ENCODE measurements around the gene PTCH1. TPM values are rescaled to one million over a fixed set of nuclear protein-coding genes. Genes with fewer than 3 reads are reported as not detected.

PTCH1 gene
- total and polyA plus RNA-seq, 8 donors = 3.9 to 53.3 (median 23.5) TPM

- H3K27ac ChIP-seq = peak overlapping the region in 4 of 5 donors; percentile 52 to 74 (median 60)
- H3K36me3 ChIP-seq = peaks cover 10 to 73% (median 60%) of the 10 kb centered on the region in 4 donors
- no peaks in the 10 kb centered on the region for H3K27me3 ChIP-seq
- intact Hi-C loops (cut with DNase I; ENCODE audit: low total_unique reads) = no loop called here
- H3K4me1 ChIP-seq = peaks cover 30 to 68% (median 49%) of the 10 kb centered on the region in 4 donors
- TF ChIP-seq CTCF (IDR thresholded peaks at IDR 0.05) = no peak
- H3K4me3 ChIP-seq = no peak overlapping the region
- no peaks in the 10 kb centered on the region for H3K9me3 ChIP-seq
- 75 to 82% (median 81%) methylated on average over 19 of the region's 19 CpGs for WGBS, 5 donors
- DNase-seq = peak in 1 of 2 donors; percentile 61
These were observed 56.8 kb downstream of the PTCH1 start for GRCh38 chr9:95459851-95460517.

- Histone ChIP-seq H3K9me3 (no peaks in the 10 kb centered on the region), H3K4me3 (no peak overlapping the region), H3K4me1 (peaks cover 30 to 68% (median 49%) of the 10 kb centered on the region in 4 donors), H3K36me3 (peaks cover 10 to 77% (median 65%) of the 10 kb centered on the region in 4 donors), H3K27ac (peak overlapping the region; percentile 20 to 74 (median 57)), H3K27me3 (no peaks in the 10 kb centered on the region)
- intact Hi-C loops (cut with DNase I; ENCODE audit: low total_unique reads) = no loop called here
- DNase-seq = peak in 1 of 2 donors; percentile 56
- TF ChIP-seq CTCF (IDR thresholded peaks at IDR 0.05) (no peak), EP300 (IDR thresholded peaks at IDR 0.05) (no peak), POLR2A (IDR thresholded peaks at IDR 0.05) (no peak), POLR2AphosphoS5 (IDR thresholded peaks at IDR 0.05) (peak in 2 of 3 donors; percentile 32 to 46)
- 44 to 68% (median 51%) methylated on average over 13 of the region's 13 CpGs for WGBS, 5 donors
These were observed 57.6 kb downstream of the PTCH1 start for GRCh38 chr9:95459178-95459577.

- WGBS, 5 donors = 13 to 58% (median 39%) methylated on average over 6 of the region's 6 CpGs
- H3K27ac ChIP-seq = peak overlapping the region; percentile 39 to 74 (median 57)
These were observed 58.1 kb downstream of the PTCH1 start for GRCh38 chr9:95458666-95459065.

GRCh38 chr9:95457769-95458168, 59.0 kb downstream of the PTCH1 start:
- peak in 1 of 2 donors; percentile 53 for DNase-seq
- Histone ChIP-seq H3K36me3 (peaks cover 22 to 91% (median 79%) of the 10 kb centered on the region in 4 donors), H3K9me3 (no peaks in the 10 kb centered on the region), H3K27me3 (no peaks in the 10 kb centered on the region), H3K4me1 (peaks cover 18 to 54% (median 37%) of the 10 kb centered on the region in 4 donors), H3K27ac (peak overlapping the region in 3 of 5 donors; percentile 16 to 74 (median 64)), H3K4me3 (no peak overlapping the region)
- WGBS, 5 donors = 57 to 79% (median 73%) methylated on average over 9 to 12 of the region's 12 CpGs
- TF ChIP-seq POLR2A (IDR thresholded peaks at IDR 0.05) = no peak
- TF ChIP-seq POLR2AphosphoS5 (IDR thresholded peaks at IDR 0.05) = peak in 1 of 3 donors; percentile 16
- intact Hi-C loops (cut with DNase I; ENCODE audit: low total_unique reads) = no loop called here

More at GRCh38 chr9:95458666-95459065, 58.1 kb downstream of the PTCH1 start:
- no peaks in the 10 kb centered on the region for H3K27me3 ChIP-seq
- intact Hi-C loops (cut with DNase I; ENCODE audit: low total_unique reads) = no loop called here
- H3K4me3 ChIP-seq = no peak overlapping the region
- peaks cover 13 to 82% (median 70%) of the 10 kb centered on the region in 4 donors for H3K36me3 ChIP-seq
- no peaks in the 10 kb centered on the region for H3K9me3 ChIP-seq
- H3K4me1 ChIP-seq = peaks cover 27 to 63% (median 46%) of the 10 kb centered on the region in 4 donors
- TF ChIP-seq POLR2AphosphoS5 (IDR thresholded peaks at IDR 0.05) = no peak
- no peak for TF ChIP-seq EP300 (IDR thresholded peaks at IDR 0.05)
- TF ChIP-seq POLR2A (IDR thresholded peaks at IDR 0.05) = no peak
- DNase-seq = peak in 1 of 2 donors; percentile 78

- H3K36me3 ChIP-seq = peaks cover 24 to 100% (median 86%) of the 10 kb centered on the region in 4 donors
- H3K9me3 ChIP-seq = no peaks in the 10 kb centered on the region
- TF ChIP-seq POLR2A (IDR thresholded peaks at IDR 0.05) (no peak), POLR2AphosphoS5 (IDR thresholded peaks at IDR 0.05) (no peak), CTCF (IDR thresholded peaks at IDR 0.05) (no peak), EP300 (IDR thresholded peaks at IDR 0.05) (no peak)
- no peak for DNase-seq
- no peak overlapping the region for H3K4me3 ChIP-seq
- H3K4me1 ChIP-seq = peaks cover 7 to 41% (median 24%) of the 10 kb centered on the region in 4 donors
- WGBS, 5 donors = 81 to 86% (median 82%) methylated on average over 9 of the region's 9 CpGs
- no peaks in the 10 kb centered on the region for H3K27me3 ChIP-seq
- intact Hi-C loops (cut with DNase I; ENCODE audit: low total_unique reads) = no loop called here
- H3K27ac ChIP-seq = no peak overlapping the region
These were observed 61.1 kb downstream of the PTCH1 start for GRCh38 chr9:95455714-95456113.
